Keratinocyte (primary cell): ENCODE data around the gene CDKN1C. TPM values are rescaled to one million over a fixed set of nuclear protein-coding genes. Genes with fewer than 3 reads are reported as not detected.

ENCODE experiments used
- DNase-seq: peaks from one replicate; pipeline ENCODE4 v3.0.0-alpha.2; 2011; ENCODE audit warnings: low read depth, missing footprints, low spot score
- FAIRE-seq: peaks from 2 replicates; lab custom pipeline; 2011; peaks lifted over from hg19 to GRCh38; lab: Jason Lieb, UNC
- H2AFZ ChIP-seq: 2 replicates; pipeline ENCODE4 v1.6.0; 2012; ENCODE audit warnings: low read length, control low read depth, inconsistent platforms; ENCODE audit not compliant: control insufficient read depth
- H3K27ac ChIP-seq: 2 replicates; pipeline ENCODE4 v1.5.1; 2011; ENCODE audit warnings: low read length; ENCODE audit not compliant: control insufficient read depth, insufficient read depth
- H3K27me3 ChIP-seq: 3 replicates; pipeline ENCODE4 v1.6.0; 2011; ENCODE audit warnings: low read length; ENCODE audit not compliant: control insufficient read depth, insufficient read depth; ENCODE audit errors: extremely low read depth
- H3K36me3 ChIP-seq, 2 experiments: 2 replicates in 1 of 2; 3 replicates in 1 of 2; pipeline ENCODE4 v1.5.1; 2011; ENCODE audit warnings: low read length in 2 of 2, mild to moderate bottlenecking in 1 of 2; ENCODE audit not compliant: control insufficient read depth in 2 of 2, insufficient read depth in 2 of 2; ENCODE audit errors: extremely low read depth in 1 of 2
- H3K4me1 ChIP-seq: 3 replicates; pipeline ENCODE4 v1.5.1; 2011; ENCODE audit warnings: low read length; ENCODE audit not compliant: control insufficient read depth, insufficient read depth; ENCODE audit errors: extremely low read depth
- H3K4me2 ChIP-seq: 3 replicates; pipeline ENCODE4 v1.6.0; 2011; ENCODE audit warnings: low read depth, low read length; ENCODE audit not compliant: control insufficient read depth, insufficient read depth; ENCODE audit errors: extremely low read depth
- H3K4me3 ChIP-seq, 3 experiments: fragments of 200-600 bp in 1 of 3; sonication (generic) in 1 of 3; 2 replicates in 2 of 3; 3 replicates in 1 of 3; pipeline ENCODE4 v1.5.1; 2011 to 2016; ENCODE audit warnings: low read length in 3 of 3, mild to moderate bottlenecking in 3 of 3, control low read depth in 2 of 3, inconsistent platforms in 1 of 3, low read depth in 1 of 3, mixed read lengths in 1 of 3, mixed run types in 1 of 3, moderate library complexity in 1 of 3; ENCODE audit not compliant: control insufficient read depth in 2 of 3, insufficient read depth in 2 of 3; ENCODE audit errors: extremely low read depth in 1 of 3
- H3K79me2 ChIP-seq: 2 replicates; pipeline ENCODE4 v1.6.0; 2012; ENCODE audit warnings: low read length; ENCODE audit not compliant: control insufficient read depth, insufficient read depth
- H3K9ac ChIP-seq: 3 replicates; pipeline ENCODE4 v1.6.0; 2011; ENCODE audit warnings: low read length; ENCODE audit not compliant: control insufficient read depth, insufficient read depth; ENCODE audit errors: extremely low read depth
- H3K9me1 ChIP-seq: 3 replicates; pipeline ENCODE4 v1.6.0; 2011; ENCODE audit warnings: low read length; ENCODE audit not compliant: control insufficient read depth, insufficient read depth; ENCODE audit errors: extremely low read depth
- H3K9me3 ChIP-seq: 2 replicates; pipeline ENCODE4 v1.5.1; 2012; ENCODE audit warnings: low read depth, low read length; ENCODE audit not compliant: control insufficient read depth
- H4K20me1 ChIP-seq: 3 replicates; pipeline ENCODE4 v1.6.0; 2011; ENCODE audit warnings: low read length; ENCODE audit not compliant: control insufficient read depth, insufficient read depth; ENCODE audit errors: extremely low read depth
- CTCF ChIP-seq, 3 experiments: IDR thresholded peaks in 1 of 3; conservative IDR thresholded peaks in 1 of 3; optimal IDR thresholded peaks in 1 of 3; 2 replicates in 2 of 3; 3 replicates in 1 of 3; pipeline versions ENCODE3 to v1.5.1; 2011; ENCODE audit warnings: low read length in 3 of 3, mild to moderate bottlenecking in 3 of 3, moderate library complexity in 2 of 3, control low read depth in 1 of 3, inconsistent platforms in 1 of 3; ENCODE audit not compliant: insufficient read depth in 2 of 3; ENCODE audit errors: extremely low read depth in 1 of 3
- EZH2 ChIP-seq: IDR thresholded peaks from one replicate; pipeline ENCODE4 v1.6.1; 2012; ENCODE audit warnings: inconsistent platforms, mild to moderate bottlenecking, low read length, moderate library complexity
- dilution Hi-C: fragments of 300-500 bp; cut with MboI; formaldehyde crosslinking; loops from one replicate; pipeline ENCODE4 v1.7.0; 2020; ENCODE audit warnings: low sequenced_read_pairs; ENCODE audit not compliant: extremely low pct_ligation_motif_present
- polyA plus RNA-seq, 5 experiments: library from polyadenylated mRNA; depleted of rRNA in 3 of 5; stranded (reverse) in 3 of 5; stranded (forward) in 1 of 5; unstranded in 1 of 5; fragments of >200 nt; gene quantifications; 1 replicate in 1 of 5; 2 replicates in 3 of 5; 3 replicates in 1 of 5; pipeline versions ENCODE4 v1.2.1 to v1.2.3, GENCODE V29; 2011 to 2012; ENCODE audit warnings: missing spikeins in 2 of 5, low read depth in 1 of 5, low replicate concordance in 1 of 5

Gene CDKN1C
- polyA plus RNA-seq, 1 donor (not counting 4 experiments of a cell fraction or from before 2014, with no cell fraction given) = 0.37 TPM

- Histone ChIP-seq H3K4me1 (peaks cover 4% of the 10 kb centered on the region), H3K4me2 (no peak overlapping the region), H3K9me3 (no peaks in the 10 kb centered on the region), H4K20me1 (peaks cover 2% of the 10 kb centered on the region), H3K36me3 (no peaks in the 10 kb centered on the region), H3K27me3 (peaks cover 61% of the 10 kb centered on the region), H3K9me1 (no peaks in the 10 kb centered on the region), H2AFZ (no peak overlapping the region), H3K79me2 (no peaks in the 10 kb centered on the region), H3K27ac (no peak overlapping the region), H3K9ac (no peak overlapping the region), H3K4me3 (no peak overlapping the region)
- DNase-seq (no peak), FAIRE-seq (no peak)
- dilution Hi-C loops = no loop called here
- TF ChIP-seq EZH2 = no peak
- TF ChIP-seq CTCF (optimal IDR thresholded peaks at IDR 0.05 in 1 of 3, IDR thresholded peaks at IDR 0.05 in 1 of 3, conservative IDR thresholded peaks at IDR 0.05 in 1 of 3; ENCODE audit: extremely low read depth in 1 of 3, insufficient read depth in 2 of 3, low read length in 3 of 3) = no peak
Observed at GRCh38 chr11:2882396-2883110, 3.0 kb downstream of the CDKN1C start.

- peaks cover 4% of the 10 kb centered on the region for H3K4me1 ChIP-seq
- no peak overlapping the region for H3K4me2 ChIP-seq
- H4K20me1 ChIP-seq = no peaks in the 10 kb centered on the region
- DNase-seq (no peak), FAIRE-seq (no peak)
- H3K27ac ChIP-seq = no peak overlapping the region
- no peaks in the 10 kb centered on the region for H3K79me2 ChIP-seq
- dilution Hi-C loops = no loop called here
- peaks cover 61% of the 10 kb centered on the region for H3K27me3 ChIP-seq
- no peaks in the 10 kb centered on the region for H3K36me3 ChIP-seq
- H3K9me3 ChIP-seq = no peaks in the 10 kb centered on the region
- no peaks in the 10 kb centered on the region for H3K9me1 ChIP-seq
- no peak overlapping the region for H2AFZ ChIP-seq
- TF ChIP-seq EZH2 (no peak), CTCF (optimal IDR thresholded peaks at IDR 0.05 in 1 of 3, IDR thresholded peaks at IDR 0.05 in 1 of 3, conservative IDR thresholded peaks at IDR 0.05 in 1 of 3; ENCODE audit: extremely low read depth in 1 of 3, insufficient read depth in 2 of 3, low read length in 3 of 3) (no peak)
- H3K9ac ChIP-seq = no peak overlapping the region
- no peak overlapping the region for H3K4me3 ChIP-seq
Observed at GRCh38 chr11:2881981-2882375, 3.6 kb downstream of the CDKN1C start.
